Stimulated activated CD4-positive, alpha-beta T cell treated with anti-CD3 and anti-CD28 coated beads, Interleukin-4, amount 100 ng/mL, for 24 hours (primary cell): ENCODE results near the gene TTC16.
"Not testable (repeated sequence)": the region's sequence is repeated elsewhere in the genome, so short reads cannot be mapped to it uniquely, and the experiment has no call there.

Source experiments
- DNase-seq: peaks from one replicate; pipeline ENCODE4 v3.0.0-alpha.2; 2020

The TTC16 gene

GRCh38 chr9:127746959-127747569 lies 31.2 kb downstream of the TTC16 start:
- DNase-seq: no peak

DNA sequence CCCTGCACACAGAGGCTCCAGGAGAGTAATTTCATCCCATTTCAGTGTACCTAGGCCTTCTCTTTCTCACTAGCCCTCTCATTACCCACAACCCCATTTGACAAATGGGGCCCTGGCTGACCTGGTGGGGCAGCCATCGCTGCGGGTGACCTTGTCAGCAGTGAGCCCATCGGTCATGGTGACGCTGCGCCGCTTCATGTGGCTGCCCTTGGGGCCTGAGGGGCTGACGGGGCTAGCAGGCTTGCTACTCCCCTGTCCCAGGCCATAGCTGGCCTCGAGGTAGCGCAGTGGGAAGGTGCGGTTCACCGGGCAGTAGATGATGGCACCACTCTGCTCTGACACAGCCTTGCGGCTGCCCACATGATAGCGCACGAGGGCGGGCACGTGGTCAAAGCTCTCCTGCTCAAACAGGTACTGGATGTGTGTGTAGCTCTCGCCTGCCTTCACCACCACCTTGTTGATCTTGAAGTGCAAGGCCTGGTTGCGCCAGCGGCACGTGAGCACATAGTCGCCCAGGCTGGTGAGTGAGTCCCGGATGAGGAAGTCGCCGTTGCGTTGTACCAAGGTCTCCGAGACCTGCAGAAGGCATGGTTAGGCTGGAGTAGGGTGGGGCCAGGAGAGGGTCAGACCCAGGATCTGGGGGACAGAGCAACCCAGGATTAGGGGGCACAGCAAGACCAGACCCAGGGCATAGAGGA lies 33.4 kb downstream of the TTC16 start:
- no peak for DNase-seq

- no peak for DNase-seq
Measured at GRCh38 chr9:127751269-127752054, 35.6 kb downstream of the TTC16 start.

GRCh38 chr9:127753148-127753547 lies 37.3 kb downstream of the TTC16 start:
- no peak for DNase-seq

- no peak for DNase-seq
Measured at GRCh38 chr9:127753622-127754021, 37.7 kb downstream of the TTC16 start.

GRCh38 chr9:127754099-127755060 lies 38.5 kb downstream of the TTC16 start:
- DNase-seq: no peak

DNA sequence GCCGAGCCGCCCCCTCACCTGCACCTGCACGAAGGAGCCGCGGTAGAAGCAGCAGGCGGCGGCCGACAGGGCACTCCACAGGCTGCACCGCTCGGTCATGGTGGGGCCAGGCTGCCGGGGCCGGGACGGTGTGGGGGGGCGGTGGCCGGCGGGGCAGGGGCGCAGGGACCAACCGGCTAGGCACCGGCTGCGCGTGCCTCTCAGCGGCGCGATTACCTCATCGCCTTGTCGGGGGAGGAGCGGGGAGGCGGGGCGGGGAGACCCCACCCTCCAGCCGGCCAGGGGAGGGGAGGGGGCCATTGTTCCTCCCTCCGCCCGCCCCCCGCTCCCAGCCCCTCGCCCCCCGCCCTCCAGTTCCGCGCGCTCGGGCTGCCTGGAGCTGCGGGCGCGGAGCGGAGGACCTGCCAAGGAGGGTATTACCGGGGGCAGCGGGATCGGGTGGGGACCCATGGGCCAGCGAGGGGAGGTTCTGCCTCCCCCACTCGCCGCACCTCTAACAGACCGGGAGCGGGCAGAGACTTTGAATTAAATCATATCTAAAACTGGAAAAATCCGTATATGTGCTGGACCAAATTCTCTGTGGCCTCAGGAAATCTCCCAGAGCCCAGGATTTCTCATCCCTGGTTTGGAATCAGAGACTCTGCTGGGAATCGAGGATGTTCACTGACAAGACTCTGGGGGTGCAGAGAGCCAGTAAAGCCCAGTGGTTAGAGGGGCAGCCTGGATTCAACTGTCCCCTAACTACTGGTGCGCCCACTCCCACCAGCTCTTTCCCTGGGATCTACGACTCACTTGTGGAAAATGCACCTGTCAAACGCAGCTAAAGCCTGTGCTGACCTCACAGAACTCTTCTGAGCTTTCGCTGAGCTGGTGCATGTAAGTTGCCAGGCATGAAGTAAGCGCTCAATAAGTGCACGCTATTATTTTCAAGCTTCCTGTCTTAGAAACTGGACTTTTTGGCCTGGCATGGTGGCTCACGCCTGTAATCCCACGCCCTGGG lies 39.5 kb downstream of the TTC16 start:
- DNase-seq: no peak

DNA sequence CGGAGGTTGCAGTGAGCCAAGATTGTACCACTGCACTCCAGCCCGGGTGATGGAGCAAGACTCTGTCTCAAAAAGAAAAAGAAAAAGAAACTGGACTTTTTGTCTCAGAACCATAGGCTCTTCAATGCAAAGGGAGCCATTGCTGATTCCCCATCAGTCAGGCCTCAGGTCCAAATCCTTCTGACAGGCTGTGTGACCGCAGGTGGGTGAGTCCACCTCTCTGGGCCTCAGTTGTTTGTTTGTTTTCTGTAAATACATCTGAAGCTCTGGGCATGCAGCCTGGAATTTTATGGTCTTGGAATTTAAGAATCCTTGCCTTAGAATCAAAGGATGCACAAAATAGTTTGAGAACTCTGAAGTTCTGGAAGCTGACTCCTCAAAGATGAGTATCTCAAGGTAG lies 40.4 kb downstream of the TTC16 start:
- no peak for DNase-seq

GRCh38 chr9:127756776-127757175 lies 40.9 kb downstream of the TTC16 start:
- DNase-seq: not testable (repeated sequence)

- DNase-seq: no peak
Measured at GRCh38 chr9:127758843-127759242, 43.0 kb downstream of the TTC16 start.

GRCh38 chr9:127761061-127761460 lies 45.2 kb downstream of the TTC16 start:
- no peak for DNase-seq

DNA sequence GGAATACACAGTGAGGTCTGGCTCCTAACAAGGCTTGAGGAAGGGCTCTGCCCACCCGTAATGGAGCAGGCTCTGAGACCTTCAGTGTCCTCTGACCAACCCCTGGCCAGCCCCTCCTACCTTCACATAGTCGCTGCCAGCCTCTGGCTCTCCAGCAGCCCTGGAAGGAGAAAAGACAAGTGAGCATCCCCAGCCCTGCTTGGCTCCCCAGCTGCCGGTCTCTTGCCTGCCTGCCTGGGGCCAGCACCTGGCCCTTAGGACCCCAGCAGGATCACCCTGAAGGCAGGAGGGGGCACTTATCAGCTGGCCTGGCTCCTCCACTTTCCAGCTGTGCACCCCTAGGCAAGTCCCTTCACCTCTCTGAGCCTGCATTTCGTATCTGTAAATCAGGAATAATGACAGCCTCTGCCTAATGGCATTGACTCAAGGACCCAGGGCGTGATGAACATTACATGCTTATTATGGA lies 45.6 kb downstream of the TTC16 start:
- DNase-seq: no peak

- DNase-seq: no peak
Measured at GRCh38 chr9:127762111-127762676, 46.3 kb downstream of the TTC16 start.

- no peak for DNase-seq
Measured at GRCh38 chr9:127763918-127764384, 48.1 kb downstream of the TTC16 start.

GRCh38 chr9:127765418-127765817 lies 49.5 kb downstream of the TTC16 start:
- DNase-seq: no peak

GRCh38 chr9:127767410-127767809 lies 51.5 kb downstream of the TTC16 start:
- DNase-seq: no peak

DNA sequence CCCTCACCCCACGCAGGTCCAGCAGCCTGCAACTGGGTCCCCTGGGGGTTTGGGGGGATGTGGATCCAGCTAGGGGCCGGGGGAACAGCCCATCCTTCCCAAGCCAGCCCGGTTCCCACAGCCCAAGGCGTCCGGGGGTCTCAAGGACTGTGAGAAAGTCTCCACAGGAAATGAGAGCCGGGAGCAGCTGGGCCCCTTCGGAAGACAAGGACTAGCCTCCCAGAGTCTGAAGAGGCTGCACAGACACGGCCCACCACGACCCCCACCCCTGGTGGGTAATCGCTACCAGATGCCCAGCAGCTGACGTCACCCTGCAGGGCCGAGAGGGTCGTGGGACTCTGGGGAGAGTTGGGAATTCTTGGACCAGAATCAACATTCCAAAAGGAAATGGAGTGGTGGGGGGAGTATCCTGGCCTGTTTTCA lies 52.0 kb downstream of the TTC16 start:
- DNase-seq: no peak

DNA sequence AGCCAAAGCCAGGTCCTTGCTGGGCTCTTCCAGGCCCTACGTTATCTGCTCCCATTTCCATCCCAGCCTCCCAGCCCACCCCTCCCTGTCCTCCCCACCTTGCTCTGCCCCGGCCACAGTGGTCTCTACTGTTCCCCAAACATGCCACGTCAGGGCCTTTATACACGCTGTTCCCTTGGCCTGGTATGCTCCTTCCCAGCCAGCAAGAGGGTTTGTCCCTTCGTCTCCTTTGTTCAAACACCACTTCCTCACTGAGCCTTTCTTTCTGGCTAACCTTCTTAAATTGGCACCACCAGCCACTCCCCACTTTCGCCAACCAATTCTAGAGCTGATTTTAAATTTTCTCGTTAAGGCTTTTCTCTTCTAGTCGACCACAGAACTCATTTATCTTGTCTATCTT lies 52.8 kb downstream of the TTC16 start:
- no peak for DNase-seq

DNA sequence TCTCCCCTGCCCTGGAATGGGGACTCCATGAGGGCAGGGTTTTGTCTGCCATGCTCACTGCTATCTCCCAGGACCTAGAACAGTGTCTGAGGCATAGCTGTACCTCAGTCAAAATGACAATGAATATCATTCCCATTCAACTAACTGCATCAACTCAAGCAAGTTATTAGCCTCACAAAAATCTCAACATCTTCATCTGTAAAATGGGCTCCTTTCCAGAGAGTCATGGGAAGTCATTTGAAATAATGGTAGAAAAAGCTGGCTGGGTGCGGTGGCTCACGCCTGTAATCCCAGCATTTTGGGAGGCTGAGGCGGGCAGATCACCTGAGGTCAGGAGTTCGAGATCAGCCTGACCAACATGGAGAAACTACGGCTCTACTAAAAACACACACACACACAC lies 53.2 kb downstream of the TTC16 start:
- DNase-seq: no peak

DNA sequence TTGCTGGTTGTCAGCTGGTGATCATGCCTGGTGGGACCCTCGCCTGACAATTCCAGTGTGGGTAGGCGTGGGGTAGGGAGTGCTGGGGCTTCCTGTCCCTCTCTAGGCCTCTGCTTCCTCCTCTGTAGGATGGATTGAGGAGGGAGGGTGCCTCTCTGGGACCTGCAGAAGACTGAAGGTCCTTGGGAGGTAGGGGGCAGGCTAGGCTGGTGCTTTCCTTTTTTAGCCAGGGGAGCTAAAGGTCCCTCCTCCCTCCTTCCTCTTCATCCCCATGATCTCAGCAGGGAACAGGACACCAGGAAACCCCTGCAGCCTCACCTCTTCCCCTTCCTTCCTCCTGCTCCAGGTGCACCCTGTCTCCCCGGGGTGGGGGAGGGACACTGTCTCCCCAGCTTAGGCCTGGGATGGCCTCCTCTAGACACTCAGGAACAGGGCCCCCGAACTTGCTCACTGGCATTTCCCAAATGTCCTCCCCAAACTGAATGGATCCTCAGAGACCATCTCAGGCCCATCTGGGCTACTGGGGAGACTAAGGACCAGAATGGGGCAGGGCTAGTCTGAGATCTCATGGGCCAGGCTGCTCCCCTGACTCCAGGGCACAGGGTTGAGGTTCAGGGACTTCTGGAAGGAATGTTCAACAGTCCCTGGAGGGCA lies 54.2 kb downstream of the TTC16 start:
- no peak for DNase-seq

DNA sequence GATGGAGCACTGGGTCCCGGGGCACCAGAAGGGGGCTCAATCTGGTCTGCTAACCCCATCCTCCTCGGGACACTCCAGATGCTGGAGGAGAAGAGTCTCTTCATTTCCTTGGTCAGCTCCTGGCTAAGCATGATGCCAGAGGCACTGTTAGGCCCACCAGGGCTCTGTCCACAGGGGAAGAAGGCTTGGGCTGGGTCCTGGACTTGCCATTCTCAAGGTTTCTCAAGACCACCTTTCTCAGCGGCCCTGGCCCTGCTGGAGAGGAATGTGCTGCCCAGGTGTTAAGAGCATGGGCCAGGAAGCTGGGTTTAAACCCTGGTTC lies 54.7 kb downstream of the TTC16 start:
- DNase-seq: no peak
